ENCODE measurements around the gene MMP20.
A peak's percentile ranks its signal among the peaks of the same experiment; 100 is the strongest.

The MMP20 gene

DNA sequence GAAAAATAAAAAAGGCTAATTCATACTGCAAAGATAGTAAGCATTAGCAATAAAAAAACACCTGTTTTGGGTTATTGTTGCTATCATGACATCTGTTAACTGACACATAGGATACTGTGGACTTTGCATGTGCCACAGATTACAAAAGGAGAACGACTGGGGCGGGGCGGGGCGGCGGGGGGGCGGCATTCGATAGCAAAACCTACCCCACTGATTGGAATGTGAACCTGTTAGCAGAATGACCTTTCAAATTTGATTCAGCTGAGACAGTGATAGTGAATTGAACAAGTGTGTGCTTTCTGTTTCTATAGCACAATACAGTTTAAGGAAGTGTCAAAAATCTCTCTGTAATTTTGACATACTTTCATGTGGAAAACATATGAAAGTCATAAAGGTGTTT lies 14.9 kb downstream of the MMP20 start:
- no peak overlapping the region for H3K4me3 ChIP-seq (ENCODE audit: low read depth, low read length)
- TF ChIP-seq, protein P1, sequence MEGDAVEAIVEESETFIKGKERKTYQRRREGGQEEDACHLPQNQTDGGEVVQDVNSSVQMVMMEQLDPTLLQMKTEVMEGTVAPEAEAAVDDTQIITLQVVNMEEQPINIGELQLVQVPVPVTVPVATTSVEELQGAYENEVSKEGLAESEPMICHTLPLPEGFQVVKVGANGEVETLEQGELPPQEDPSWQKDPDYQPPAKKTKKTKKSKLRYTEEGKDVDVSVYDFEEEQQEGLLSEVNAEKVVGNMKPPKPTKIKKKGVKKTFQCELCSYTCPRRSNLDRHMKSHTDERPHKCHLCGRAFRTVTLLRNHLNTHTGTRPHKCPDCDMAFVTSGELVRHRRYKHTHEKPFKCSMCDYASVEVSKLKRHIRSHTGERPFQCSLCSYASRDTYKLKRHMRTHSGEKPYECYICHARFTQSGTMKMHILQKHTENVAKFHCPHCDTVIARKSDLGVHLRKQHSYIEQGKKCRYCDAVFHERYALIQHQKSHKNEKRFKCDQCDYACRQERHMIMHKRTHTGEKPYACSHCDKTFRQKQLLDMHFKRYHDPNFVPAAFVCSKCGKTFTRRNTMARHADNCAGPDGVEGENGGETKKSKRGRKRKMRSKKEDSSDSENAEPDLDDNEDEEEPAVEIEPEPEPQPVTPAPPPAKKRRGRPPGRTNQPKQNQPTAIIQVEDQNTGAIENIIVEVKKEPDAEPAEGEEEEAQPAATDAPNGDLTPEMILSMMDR (IDR thresholded peaks at IDR 0.05; ENCODE audit: insufficient read depth, low read depth, low read length, missing control alignments), result no peak
- DNase-seq (ENCODE audit: low read depth), result peak; percentile 33

GRCh38 chr11:102608699-102609098 lies 16.4 kb downstream of the MMP20 start:
- DNase-seq (ENCODE audit: low read depth), result no peak
- no peak overlapping the region for H3K4me3 ChIP-seq (ENCODE audit: low read depth, low read length)
- TF ChIP-seq, protein P1 (IDR thresholded peaks at IDR 0.05; ENCODE audit: insufficient read depth, low read depth, low read length, missing control alignments), result no peak

- no peak overlapping the region for H3K4me3 ChIP-seq (ENCODE audit: low read depth, low read length)
- no peak for DNase-seq (ENCODE audit: low read depth)
- TF ChIP-seq, protein P1 (IDR thresholded peaks at IDR 0.05; ENCODE audit: insufficient read depth, low read depth, low read length, missing control alignments), result no peak
Observed at GRCh38 chr11:102604875-102605274, 20.3 kb downstream of the MMP20 start.

GRCh38 chr11:102604011-102604410 lies 21.1 kb downstream of the MMP20 start:
- no peak overlapping the region for H3K4me3 ChIP-seq (ENCODE audit: low read depth, low read length)
- no peak for DNase-seq (ENCODE audit: low read depth)
- TF ChIP-seq, protein P1 (IDR thresholded peaks at IDR 0.05; ENCODE audit: insufficient read depth, low read depth, low read length, missing control alignments), result no peak

DNA sequence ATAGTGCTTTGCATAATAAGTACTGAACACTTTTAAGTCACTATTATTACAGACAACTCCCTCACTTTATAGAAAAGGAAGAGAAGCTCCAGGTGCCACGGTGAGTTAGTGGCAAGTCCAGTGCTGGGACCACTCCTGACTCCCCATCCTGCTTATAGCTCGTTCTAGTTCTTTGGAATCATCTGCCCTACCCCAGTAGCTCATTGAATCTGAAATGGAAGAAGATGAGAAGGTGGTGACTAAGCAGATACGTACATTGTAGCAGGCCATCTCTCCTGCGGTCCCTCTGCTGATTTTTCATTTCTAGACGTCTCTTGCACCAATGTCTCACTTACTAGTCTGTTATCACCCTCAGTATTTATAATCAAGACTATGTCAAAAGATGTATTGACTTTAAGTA lies 21.6 kb downstream of the MMP20 start:
- no peak overlapping the region for H3K4me3 ChIP-seq (ENCODE audit: low read depth, low read length)
- TF ChIP-seq, protein P1 (IDR thresholded peaks at IDR 0.05; ENCODE audit: insufficient read depth, low read depth, low read length, missing control alignments), result no peak
- no peak for DNase-seq (ENCODE audit: low read depth)

DNA sequence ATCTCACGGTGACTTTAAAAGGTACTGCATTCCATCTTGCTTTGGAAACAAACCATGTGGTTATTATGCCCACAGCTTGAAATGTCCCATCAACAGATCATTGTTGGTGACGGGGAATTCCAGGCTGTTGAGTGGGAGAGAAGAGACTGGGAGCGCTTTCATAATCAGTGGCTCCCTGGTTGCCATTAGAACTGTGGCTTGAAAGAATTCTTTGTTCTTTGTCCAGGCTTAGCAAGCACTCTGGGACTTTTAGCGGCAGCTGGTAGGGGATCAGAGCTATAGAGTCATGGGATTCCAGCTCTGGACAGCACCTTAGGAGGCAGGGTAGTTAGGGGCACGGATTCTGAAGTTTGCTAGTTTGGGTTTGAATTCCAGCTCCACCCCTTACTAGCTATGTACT lies 22.0 kb downstream of the MMP20 start:
- no peak overlapping the region for H3K4me3 ChIP-seq (ENCODE audit: low read depth, low read length)
- no peak for DNase-seq (ENCODE audit: low read depth)
- TF ChIP-seq, protein P1 (IDR thresholded peaks at IDR 0.05; ENCODE audit: insufficient read depth, low read depth, low read length, missing control alignments), result no peak

DNA sequence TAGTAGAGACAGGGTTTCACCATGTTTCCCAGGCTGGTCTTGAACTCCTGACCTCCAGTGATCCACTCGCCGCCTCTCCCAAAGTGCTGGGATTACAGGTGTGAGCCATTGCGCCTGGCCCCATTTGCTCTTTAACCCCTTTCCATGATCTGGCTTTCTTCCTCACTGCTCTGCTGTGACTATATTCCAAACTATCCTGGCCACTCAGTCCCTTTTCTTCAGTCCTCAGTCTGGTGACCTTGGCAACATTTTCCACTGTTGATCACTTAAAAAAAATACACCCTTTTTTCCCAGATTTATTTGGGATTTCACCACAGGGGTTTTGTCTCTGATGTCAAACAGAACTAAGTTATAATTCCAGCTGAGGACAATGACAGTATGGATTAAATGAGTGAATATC lies 24.5 kb downstream of the MMP20 start:
- DNase-seq (ENCODE audit: low read depth), result no peak
- TF ChIP-seq, protein P1 (IDR thresholded peaks at IDR 0.05; ENCODE audit: insufficient read depth, low read depth, low read length, missing control alignments), result no peak
- no peak overlapping the region for H3K4me3 ChIP-seq (ENCODE audit: low read depth, low read length)
